Calu3 (cell line): ENCODE measurements around the gene CXCR5. TPM values are rescaled to one million over a fixed set of nuclear protein-coding genes. Genes with fewer than 3 reads are reported as not detected.

Experiments
- BruUV-seq: library from RNA; stranded (reverse); fragments of 400-500 nt; replicated peaks from 2 replicates; lab custom pipeline; 2021; lab: Mats Ljungman, UMichigan
- CTCF ChIA-PET: fragments of 300-600 bp; sonication (Branson Sonifier 250); formaldehyde crosslinking; loops from one replicate; lab custom pipeline; 2022; ENCODE audit warnings: antibody characterized with exemption; lab: Charles Lee
- DNase-seq: peaks from one replicate; pipeline ENCODE4 v3.0.0; 2022
- H3K27ac Mint-ChIP-seq: one replicate; pipeline ENCODE4 v1.8.0; 2022; ENCODE audit warnings: mixed read lengths; ENCODE audit not compliant: unreplicated experiment
- H3K27me3 Mint-ChIP-seq: one replicate; pipeline ENCODE4 v1.8.0; 2022; ENCODE audit warnings: mixed read lengths; ENCODE audit not compliant: unreplicated experiment
- H3K36me3 Mint-ChIP-seq: one replicate; pipeline ENCODE4 v1.8.0; 2022; ENCODE audit warnings: mild to moderate bottlenecking, moderate library complexity, mixed read lengths; ENCODE audit not compliant: insufficient read depth, unreplicated experiment
- H3K4me1 Mint-ChIP-seq: one replicate; pipeline ENCODE4 v1.8.0; 2022; ENCODE audit warnings: mild to moderate bottlenecking, low read depth, mixed read lengths; ENCODE audit not compliant: unreplicated experiment
- H3K4me3 Mint-ChIP-seq: one replicate; pipeline ENCODE4 v1.8.0; 2022; ENCODE audit warnings: mild to moderate bottlenecking, low read depth, moderate library complexity, mixed read lengths; ENCODE audit not compliant: unreplicated experiment
- H3K9me3 Mint-ChIP-seq: one replicate; pipeline ENCODE4 v1.8.0; 2022; ENCODE audit warnings: low read depth, mixed read lengths; ENCODE audit not compliant: unreplicated experiment
- CTCF ChIP-seq: fragments of 200-600 bp; IDR thresholded peaks from one replicate; pipeline ENCODE4 v1.8.0; 2022; ENCODE audit warnings: antibody characterized with exemption; ENCODE audit not compliant: unreplicated experiment
- intact Hi-C: fragments of 100-400 bp; cut with micrococcal nuclease; formaldehyde crosslinking; loops from one replicate; pipeline ENCODE4 v1.10.0; 2022; ENCODE audit not compliant: unreplicated experiment
- total RNA-seq: library from RNA; stranded (reverse); gene quantifications from 2 replicates; pipeline ENCODE4 v1.2.3, GENCODE V29; 2022

The CXCR5 gene
- total RNA-seq, 1 experiment from 2014 or later, result not detected

- Mint-ChIP-seq H3K4me1 (peaks cover 6% of the 10 kb centered on the region), H3K4me3 (no peak overlapping the region), H3K36me3 (no peaks in the 10 kb centered on the region), H3K27me3 (peaks cover 18% of the 10 kb centered on the region), H3K27ac (no peak overlapping the region), H3K9me3 (no peaks in the 10 kb centered on the region)
- TF ChIP-seq CTCF, result no peak
- CTCF ChIA-PET, result interaction anchor here (1.3 kb wide), 1 partner anchor 12 kb away, joined by 3 read pairs; no protein-coding TSS in a partner anchor
- no peak for DNase-seq
- intact Hi-C loops, result no loop called here
- no TSS peak for BruUV-seq
These were observed 706 bp upstream of the CXCR5 start for GRCh38 chr11:118883004-118883367.

- Mint-ChIP-seq H3K27me3 (peaks cover 18% of the 10 kb centered on the region), H3K36me3 (no peaks in the 10 kb centered on the region), H3K4me3 (no peak overlapping the region), H3K27ac (no peak overlapping the region), H3K9me3 (no peaks in the 10 kb centered on the region), H3K4me1 (peaks cover 13% of the 10 kb centered on the region)
- intact Hi-C loops, result no loop called here
- no peak for TF ChIP-seq CTCF
- no peak for DNase-seq
- CTCF ChIA-PET, result no interaction called here
- no TSS peak for BruUV-seq
These were observed 1.2 kb downstream of the CXCR5 start for GRCh38 chr11:118884875-118885274.

- H3K36me3 Mint-ChIP-seq, result no peaks in the 10 kb centered on the region
- CTCF ChIA-PET, result no interaction called here
- no TSS peak for BruUV-seq
- H3K9me3 Mint-ChIP-seq, result no peaks in the 10 kb centered on the region
- no peak for DNase-seq
- H3K27me3 Mint-ChIP-seq, result peaks cover 18% of the 10 kb centered on the region
- H3K27ac Mint-ChIP-seq, result no peak overlapping the region
- H3K4me1 Mint-ChIP-seq, result peaks cover 13% of the 10 kb centered on the region
- H3K4me3 Mint-ChIP-seq, result no peak overlapping the region
- intact Hi-C loops, result no loop called here
- no peak for TF ChIP-seq CTCF
These were observed 1.6 kb downstream of the CXCR5 start for GRCh38 chr11:118885319-118885718.

- no TSS peak for BruUV-seq
- no peak for TF ChIP-seq CTCF
- CTCF ChIA-PET, result interaction anchor here (0.6 kb wide), 2 partner anchors 17 to 98 kb away, joined by 3 to 5 read pairs; no protein-coding TSS in a partner anchor
- Mint-ChIP-seq H3K36me3 (no peaks in the 10 kb centered on the region), H3K4me1 (peaks cover 13% of the 10 kb centered on the region), H3K27me3 (peaks cover 18% of the 10 kb centered on the region), H3K9me3 (no peaks in the 10 kb centered on the region), H3K27ac (no peak overlapping the region), H3K4me3 (no peak overlapping the region)
- DNase-seq, result no peak
- intact Hi-C loops, result no loop called here
These were observed 2.3 kb downstream of the CXCR5 start for GRCh38 chr11:118885831-118886565.
